GM11168 (cell line): Measurements from ENCODE around the gene PI4K2A.
"Not testable (repeated sequence)": the region's sequence is repeated elsewhere in the genome, so short reads cannot be mapped to it uniquely, and the experiment has no call there.

Experiments used
- in situ Hi-C: fragments of 300-500 bp; cut with MboI; formaldehyde crosslinking; loops from one replicate; pipeline ENCODE4 v1.12.0; 2022; ENCODE audit warnings: low sequenced_read_pairs; ENCODE audit not compliant: unreplicated experiment

The PI4K2A gene

DNA sequence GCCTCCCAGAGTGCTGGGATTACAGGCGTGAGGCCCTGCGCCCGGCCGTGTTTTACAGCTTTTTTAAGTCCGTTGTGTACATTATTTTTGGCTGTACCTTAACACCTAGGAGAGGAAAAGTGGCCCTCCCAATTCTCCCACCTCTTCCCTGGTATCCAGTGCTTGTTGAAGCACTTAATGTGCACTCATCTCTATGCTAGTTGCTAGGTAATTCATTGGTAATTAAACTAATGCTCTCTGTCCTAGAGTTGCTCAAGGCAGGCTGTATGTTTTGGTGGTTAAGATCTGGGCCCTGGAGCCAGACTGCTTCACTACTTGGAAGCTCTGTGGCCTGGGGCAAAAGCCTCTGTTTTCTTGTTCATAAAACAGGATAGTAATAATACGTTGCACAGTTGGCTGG is 27.0 kb downstream of the PI4K2A start:
- in situ Hi-C loops: no loop called here

DNA sequence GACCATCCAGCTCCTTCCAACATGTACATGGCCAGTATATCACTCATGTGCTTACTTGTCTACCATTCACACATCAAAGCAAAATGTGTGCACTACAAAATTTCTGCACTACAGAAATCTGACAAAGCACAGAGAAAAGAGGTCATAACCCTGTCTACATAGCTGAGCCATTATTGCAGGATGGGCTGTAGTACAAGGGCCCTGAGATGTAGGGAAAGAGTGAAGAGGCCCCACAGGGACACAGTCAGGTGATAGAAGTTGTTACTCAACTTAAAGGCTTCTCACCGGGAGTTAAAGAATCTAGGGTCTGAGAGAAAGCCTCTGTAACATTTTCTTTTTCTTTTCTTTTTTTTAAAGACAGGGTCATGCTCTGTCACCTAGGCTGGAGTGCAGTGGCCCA is 29.1 kb downstream of the PI4K2A start:
- in situ Hi-C loops: no loop called here

DNA sequence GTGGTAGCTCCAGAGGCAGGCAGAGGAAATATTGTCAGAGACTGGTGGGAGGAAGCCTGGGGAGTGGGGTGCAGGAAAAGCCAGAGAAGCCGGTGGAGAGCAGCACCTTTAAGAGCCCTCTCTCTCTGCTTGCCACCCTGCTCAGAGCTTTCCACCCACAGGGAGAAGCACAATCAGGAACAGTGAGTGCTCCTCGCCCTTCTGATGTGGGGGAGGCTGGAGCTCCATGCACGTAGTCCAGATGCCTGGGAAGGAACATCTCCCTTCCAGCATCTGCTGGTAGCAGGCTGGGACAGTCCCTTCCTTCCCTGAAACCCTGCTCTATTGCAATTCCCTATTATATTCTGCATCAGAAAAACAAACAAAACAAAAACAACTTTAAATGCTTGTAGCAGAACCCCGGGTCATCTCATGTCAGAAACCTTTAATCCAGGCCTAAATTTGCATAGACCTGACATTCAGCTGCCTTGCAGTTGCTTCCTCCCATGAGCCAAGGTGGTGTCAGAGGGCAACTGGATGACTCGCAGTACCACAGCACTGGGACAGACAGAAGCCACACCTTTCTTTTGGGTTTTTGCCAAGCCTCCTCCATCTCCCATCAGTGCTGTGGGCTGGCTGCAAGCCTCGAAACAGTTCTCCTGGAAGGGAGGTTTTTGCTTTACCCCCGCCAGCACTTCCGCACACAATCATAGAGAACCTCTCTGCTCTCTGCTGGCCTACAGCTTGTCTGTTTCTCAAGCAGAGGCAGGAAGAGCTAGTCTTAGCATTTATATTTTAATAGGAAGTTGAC is 33.5 kb downstream of the PI4K2A start:
- in situ Hi-C loops: no loop called here

DNA sequence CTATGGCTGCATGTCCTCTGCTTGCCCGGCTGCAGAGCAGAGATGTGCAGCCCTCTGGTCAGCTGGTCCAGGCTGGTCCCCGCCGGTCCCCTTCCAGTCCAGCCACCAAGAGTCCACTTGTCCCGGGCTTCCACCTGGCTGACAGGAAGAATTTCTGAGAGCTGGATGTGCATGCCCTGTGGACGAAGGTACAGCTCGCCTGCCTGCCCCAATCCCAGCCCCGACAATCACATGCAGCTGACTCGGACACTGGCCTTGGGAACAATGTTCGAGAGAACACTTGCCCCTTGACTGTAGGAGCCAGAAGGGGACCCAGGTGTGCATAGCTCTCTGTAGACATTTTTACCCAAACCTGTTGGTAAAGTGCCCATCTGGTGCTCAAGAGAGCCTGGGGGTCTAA is 34.8 kb downstream of the PI4K2A start:
- in situ Hi-C loops: no loop called here

DNA sequence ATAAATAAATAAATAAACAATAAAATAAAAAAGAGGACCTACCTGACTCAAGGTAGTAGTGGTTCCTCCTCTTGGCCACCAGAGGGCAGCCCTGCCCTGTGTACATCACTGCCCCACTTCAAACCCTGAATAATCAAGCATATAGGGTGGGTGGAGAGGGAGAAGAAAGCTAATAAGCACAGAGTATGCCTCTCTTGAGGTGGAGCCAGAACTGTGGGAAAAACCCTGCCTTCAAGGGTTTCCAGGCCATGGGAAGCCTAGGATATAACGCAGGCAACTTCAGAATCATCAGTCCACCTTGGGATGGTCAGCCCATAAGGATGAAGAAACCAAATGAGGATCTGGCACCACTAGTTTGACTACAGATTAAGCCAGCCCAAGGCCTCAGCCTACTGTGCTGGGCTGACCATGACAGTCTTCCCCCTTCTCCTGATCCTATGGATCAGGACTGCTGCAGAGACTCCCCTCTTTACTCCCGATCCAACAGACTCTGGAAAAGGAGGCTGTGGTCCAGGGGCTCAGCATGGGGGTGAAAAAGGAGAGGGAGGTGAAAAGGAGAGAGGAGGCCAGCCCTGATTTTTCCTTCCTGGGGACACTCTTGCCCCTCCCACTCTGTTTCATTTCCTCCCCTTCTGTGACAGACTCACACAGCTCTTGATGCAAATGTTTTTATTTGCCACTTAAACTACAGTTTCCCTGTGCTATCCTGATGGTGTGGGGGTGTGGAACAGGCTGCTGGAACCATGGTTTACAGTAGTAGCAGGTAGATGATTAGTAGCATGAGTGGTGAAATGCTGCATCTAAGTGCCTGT is 36.5 kb downstream of the PI4K2A start:
- in situ Hi-C loops: no loop called here

DNA sequence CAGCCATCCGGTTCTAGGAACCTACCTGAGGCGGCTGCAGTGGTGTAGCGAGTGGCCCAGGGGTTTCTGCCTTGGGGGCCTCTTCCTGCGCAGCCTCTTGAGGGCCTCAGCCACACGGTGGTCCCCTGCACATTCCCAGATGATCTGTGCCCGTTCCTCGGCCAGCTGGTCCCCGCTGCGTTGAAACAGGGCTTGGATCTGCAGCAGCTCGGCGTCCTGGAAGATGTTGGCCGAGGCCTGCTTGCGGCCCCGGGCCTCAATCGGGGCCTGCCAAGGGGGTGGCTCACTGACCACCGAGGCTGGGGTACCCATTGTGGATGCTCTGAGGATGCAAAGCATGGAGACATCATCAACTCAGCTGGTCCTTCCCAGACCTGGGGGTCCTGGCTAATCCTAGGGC is 39.1 kb downstream of the PI4K2A start:
- in situ Hi-C loops: no loop called here

DNA sequence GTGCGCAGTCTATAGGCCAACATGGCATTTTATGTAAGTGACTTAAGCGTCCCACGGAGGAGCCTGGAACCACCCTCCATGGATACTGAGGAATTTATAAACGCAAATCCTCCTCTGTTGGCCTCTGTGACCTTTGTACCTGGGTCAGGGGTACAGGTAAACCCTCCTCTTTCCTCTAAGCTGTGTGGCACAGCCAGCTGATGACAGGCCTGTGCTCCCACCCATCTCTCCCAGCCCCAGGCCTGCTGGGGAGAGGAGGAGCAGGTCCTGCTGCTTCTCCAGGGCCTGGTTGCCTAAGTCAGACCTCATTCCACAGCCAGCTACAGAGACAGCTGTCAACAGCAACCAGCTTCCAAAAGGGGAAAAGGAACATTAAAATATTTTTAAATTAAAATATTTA is 41.6 kb downstream of the PI4K2A start:
- in situ Hi-C loops: no loop called here

DNA sequence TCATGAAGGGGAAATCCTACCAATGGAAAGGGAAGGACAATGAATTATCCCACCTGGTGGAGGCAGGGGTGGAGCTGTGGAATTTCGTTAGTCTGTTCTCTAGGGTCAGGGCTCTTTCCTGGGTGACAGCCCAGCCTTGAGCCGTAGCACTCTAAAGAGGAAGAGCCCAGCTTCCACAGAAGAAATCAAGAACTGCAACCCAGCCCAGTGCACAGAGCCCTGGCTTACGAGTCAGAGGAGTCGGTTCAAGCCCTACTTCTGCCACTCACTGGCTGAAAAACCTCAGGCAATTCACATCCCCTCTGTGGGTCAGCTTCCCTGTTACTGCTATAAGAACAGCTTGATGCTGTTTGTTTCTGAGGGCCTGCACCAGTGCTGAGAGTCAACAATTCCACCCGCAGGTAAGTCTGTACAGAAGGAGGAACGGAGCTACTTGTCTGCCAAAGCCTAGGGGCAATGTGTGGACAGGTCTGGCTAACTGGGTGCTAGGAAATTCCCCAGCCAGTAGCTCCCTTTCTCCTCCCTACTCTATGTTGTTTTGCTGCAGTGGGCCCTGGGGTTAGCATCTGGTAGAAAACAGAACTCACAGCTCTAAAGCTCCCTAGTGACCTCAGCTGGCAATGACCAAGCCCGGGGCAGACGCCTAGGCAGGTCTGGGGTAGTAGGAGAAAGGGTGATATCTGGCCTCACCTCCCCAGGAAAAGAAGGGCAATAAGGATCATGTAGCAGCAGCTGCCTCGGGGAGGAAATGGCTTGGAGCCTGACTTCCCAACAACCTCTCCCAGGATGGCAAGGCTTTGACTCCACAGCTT is 43.3 kb downstream of the PI4K2A start:
- in situ Hi-C loops: no loop called here

DNA sequence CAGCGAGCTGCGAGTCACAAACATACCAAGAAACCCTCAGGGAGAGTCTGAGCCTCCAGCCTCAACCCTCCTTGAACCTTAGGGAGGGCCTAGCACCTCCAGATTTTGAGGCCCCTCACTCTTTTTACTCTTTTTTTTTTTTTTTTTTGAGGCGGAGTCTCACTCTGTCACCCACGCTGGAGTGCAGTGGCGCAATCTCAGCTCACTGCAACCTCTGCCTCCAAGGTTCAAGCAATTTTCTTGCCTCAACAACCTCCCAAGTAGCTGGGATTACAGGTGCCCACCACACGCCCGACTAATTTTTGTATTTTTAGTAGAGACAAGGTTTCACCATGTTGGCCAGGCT is 43.9 kb downstream of the PI4K2A start:
- in situ Hi-C loops: not testable (repeated sequence)

DNA sequence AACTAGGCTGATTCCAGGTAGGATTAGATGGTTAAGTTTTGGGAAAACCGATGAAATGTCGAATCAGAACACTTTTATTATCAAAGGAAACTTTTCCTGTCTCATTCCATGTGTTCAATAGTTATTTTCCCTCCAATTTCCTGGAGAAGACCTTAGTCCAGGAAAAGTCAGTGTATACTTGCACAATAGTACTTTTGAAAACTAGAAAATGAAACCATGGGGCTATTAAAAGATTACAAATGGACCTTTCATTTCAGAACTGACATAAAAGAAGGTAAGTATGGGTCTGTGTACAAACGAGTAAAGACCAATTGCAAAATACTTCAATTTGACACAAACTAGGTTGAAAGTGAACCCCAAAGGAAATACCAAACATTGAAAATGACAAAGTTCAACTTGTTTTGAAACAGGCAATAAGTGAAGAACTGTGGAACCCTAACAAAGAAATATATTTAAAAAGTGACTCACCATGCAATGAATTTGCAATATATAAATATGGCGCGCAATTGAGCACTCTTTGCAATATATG is 44.5 kb downstream of the PI4K2A start:
- in situ Hi-C loops: no loop called here

DNA sequence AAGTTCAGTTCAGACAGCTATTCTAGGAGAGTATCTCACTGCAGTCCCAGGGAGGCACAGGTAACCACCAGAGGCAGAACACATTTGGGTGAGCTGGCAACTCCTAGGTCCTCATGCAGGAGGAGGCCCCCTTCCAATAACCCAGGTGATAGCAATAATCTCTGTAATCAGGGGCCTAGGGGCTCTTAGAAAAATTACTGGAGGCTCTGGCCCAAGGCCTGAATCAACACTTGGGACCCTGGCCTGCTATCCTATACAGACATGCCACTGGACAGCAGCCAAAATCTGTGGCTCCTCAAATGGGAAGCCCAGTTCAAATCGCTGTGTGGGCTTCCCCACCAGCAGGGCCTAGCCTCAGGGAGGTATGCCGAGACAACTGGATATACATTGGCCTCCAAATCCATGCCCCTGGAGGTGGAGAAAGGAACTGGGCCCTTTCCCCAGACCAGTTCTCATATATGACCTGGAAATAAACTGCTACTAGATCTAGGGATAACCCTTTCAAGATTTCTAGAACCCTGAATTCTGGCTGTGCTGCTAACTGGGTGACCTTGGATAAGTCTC is 45.0 kb downstream of the PI4K2A start:
- in situ Hi-C loops: no loop called here

DNA sequence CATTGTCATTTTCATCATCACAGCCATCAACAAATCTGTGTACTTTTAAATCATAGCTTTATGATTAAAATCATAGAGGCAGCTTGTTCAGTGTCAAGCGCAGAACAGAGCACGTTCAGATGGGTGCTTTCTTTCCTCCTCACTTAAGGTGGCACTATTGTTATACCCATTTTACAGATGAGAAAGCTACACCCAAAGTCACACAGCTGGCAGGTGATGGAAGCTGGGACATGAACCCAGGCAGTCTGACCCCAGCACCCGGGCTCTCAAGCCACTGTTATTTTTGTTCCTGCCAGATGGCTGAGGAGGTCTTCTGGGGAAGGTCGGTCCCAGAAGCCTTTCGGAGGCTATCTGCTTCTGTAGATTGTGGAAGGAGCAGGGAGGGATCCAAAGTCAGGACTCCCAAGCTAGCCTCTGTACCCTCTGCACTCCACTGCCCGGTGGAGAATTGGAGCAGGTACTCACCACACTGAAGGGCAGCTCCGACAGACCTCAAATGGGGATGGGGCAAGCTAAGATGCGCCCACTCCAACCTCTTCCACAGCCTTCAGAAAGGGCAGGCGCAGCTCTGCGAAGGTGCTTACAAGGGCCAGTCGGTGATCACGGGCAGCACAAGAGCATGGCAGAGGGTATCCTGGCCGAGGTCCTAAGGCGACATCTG is 46.0 kb downstream of the PI4K2A start:
- in situ Hi-C loops: no loop called here

DNA sequence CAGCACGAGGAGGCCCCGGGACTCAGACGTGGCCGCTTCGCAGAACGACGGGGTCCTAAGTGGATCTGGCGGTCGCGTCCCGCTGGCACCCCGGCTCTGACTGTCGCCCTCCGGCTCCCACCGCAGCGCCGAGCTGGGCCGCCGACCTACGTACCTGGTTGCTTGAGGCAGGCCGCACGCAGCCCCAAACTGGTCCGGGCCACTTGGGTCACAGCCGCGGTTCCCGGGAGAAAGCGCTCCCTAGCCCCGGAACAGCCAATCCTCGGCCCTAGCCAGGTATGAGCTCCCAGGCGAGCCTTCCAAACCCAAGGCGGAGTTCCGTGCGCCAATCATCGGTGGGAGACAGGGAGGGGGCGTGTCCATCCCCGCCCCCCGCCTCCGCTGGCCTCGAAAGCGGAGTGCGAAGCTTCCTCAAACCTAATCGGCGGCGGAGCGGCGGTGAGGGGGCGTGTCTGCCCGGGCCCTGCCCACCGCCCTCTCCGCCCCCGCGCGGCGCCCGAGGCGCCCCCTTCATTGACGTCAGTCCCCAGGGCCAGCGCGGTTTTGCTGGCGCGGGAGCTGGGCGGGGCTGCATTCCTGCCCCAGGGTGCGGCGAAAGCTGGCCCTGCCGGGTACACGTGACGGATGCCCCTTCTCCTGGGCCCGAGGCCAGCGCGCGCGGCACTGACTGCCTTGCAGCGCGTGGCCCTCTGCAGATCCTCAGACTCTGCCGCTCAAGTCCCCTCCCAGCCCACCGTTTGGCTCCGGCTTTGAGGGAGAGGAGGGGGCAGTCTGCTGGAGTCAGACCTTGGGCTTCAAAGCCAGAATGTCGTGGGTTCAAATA is 46.7 kb downstream of the PI4K2A start, which contains the start of gene AVPI1:
Gene AVPI1 (minus strand): TSS at position 280 of the 823 bp plus-strand sequence. CDS start 7,336 bp downstream, outside the sequence.
- in situ Hi-C loops: no loop called here

DNA sequence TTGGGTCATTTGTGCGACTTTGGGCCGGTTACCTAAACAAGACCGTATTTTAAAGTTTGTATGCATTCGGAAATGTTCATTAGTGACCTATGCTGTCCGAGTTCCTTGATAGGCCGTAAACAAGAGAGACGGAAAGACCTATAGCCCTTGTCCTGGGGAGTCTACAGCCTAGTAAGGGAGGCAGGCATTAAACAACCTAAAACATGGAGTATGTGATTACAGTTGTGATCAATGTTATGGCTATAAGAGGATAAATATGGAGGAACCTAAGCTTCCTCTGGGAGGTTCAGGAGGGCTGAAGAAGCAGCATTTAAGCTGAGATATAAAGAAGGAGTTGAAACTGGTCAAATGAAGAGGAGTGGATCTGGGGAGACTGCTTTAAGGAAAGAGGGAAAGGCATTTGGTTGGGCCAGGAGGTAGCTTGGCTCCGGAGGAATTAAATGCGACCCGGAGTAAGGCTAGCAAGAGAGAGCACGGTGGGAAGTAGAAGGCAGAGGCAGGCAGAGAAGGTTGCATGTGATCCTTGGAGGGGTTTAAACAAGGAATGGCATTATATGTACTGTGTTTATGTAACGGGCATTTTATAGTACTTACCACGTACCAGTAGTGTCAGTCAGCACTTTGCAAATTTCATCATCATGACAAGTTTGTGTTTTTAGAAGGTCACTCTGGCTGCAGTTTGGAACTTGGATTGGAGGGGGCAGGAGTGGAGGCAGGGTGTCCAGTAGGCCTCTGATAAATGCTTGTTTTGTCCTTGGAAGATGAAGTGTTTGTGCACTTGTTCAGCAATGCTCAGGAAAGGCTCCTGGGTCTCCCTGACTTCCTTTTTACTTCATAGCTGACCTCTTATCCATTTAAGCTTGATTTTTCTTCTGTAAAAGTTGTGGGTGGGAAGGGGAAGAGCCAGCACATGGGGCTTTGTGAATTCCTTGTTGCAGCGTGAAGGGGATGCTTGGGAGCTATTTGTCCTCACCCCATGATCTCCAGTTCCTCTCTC is 47.6 kb downstream of the PI4K2A start:
- in situ Hi-C loops: no loop called here

DNA sequence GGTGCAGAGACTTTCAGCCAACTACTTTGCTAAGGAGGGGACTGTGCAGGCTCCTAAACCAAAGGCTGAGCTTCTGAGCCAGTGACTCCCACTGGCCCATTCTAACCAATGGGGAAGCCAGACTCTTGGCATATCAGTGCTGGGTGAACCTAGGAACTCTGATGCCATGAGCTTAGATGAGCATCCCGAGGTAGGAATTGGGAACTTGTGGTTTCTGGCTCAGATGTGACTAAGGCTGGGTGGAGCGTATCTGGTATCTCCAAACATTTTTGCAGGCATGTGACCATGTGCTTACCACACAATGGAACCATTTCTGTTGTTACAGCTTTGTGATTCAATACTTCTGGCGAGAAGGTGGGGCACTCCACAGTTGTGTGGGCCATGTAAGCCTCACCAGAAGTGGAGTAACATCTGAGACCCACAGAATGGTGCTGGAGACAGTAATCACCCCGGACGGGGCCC is 49.1 kb downstream of the PI4K2A start:
- in situ Hi-C loops: no loop called here

DNA sequence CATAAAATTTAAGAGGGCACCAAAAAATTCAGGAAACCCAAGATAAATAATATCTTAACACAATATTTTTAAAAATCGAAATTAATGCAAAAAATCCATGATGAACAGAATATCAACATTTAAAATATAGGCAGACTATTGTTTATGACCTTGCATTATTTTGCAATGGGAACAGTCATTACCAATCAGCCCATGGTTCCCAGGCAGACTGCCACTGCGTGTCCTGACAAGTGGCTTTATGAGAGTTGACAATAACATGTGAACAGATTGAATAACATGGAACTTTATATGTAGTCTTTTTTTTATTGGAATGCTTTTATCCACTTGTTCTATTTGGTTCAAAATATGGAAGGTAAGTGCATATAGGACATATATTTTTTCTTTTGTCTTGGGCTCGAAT is 49.7 kb downstream of the PI4K2A start:
- in situ Hi-C loops: no loop called here

DNA sequence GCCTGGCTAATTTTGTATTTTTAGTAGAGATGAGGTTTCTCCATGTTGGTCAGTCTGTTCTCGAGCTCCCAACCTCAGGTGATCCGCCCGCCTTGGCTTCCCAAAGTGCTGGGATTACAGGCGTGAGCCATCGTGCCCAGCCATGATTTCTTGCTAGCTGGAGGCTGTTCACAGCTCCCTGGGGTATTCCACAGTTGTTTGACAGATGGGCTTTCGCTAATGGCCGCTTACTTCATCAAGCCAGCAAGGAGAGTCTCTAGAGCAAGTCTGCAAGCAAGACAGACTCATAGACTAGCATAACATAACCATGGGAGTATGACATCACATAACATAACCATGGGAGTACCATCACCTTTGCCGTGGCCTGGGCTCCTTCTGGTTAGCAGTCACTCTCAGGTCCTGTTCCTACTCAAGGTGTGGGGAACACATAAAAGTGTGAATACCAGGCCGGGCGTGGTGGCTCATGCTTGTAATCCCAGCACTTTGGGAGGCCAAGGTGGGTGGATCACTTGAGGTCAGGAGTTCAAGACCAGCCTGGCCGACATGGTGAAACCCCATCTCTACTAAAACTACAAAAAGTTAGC is 57.7 kb downstream of the PI4K2A start:
- in situ Hi-C loops: not testable (repeated sequence)
